Ovary (tissue), 9 donors: ENCODE measurements around the gene TIMP1. TPM values are rescaled to one million over a fixed set of nuclear protein-coding genes. Genes with fewer than 3 reads are reported as not detected.

Source experiments
- DNase-seq, 5 donors: peaks; one replicate each; pipeline ENCODE4 v3.0.0-alpha.2; 2019 to 2020
- H3K27ac ChIP-seq, 2 donors: fragments of 200-600 bp; one replicate each; pipeline versions ENCODE4 v1.5.1 to v1.8.0; 2019 to 2022
- H3K27me3 ChIP-seq: fragments of 200-600 bp; one replicate; pipeline ENCODE4 v1.8.0; 2022
- H3K36me3 ChIP-seq: fragments of 200-600 bp; sonication (generic); one replicate; pipeline ENCODE4 v1.5.1; 2019
- H3K4me1 ChIP-seq: one replicate; pipeline ENCODE4 v1.8.1; 2013; ENCODE audit warnings: mild to moderate bottlenecking, moderate library complexity; ENCODE audit not compliant: insufficient read depth
- H3K4me3 ChIP-seq: fragments of 200-600 bp; sonication (generic); one replicate; pipeline ENCODE4 v1.5.1; 2017
- H3K9me3 ChIP-seq, 2 donors: fragments of 200-600 bp in 1 of 2; sonication (generic) in 1 of 2; one replicate each; pipeline versions ENCODE4 v1.5.1 to v1.8.1; 2013 to 2019; ENCODE audit warnings: mild to moderate bottlenecking in 1 of 2, moderate library complexity in 1 of 2
- EP300 ChIP-seq: sonication (generic); formaldehyde crosslinking; IDR thresholded peaks from one replicate; pipeline ENCODE4 v1.6.1; 2017; ENCODE audit warnings: antibody characterized with exemption
- POLR2A ChIP-seq: fragments of 450-650 bp; IDR thresholded peaks from one replicate; pipeline ENCODE4 v1.6.1; 2017; ENCODE audit warnings: antibody characterized with exemption, mild to moderate bottlenecking, moderate library complexity
- WGBS, 3 donors: extraction: QIAGEN DNeasy Blood & Tissue Kit in 1 of 3; methylation state at CpG; one replicate each; pipeline versions ENCODE4 v1.1.5 to v1.1.7; 2013 to 2017; 5-methylcytosine and 5-hydroxymethylcytosine counted together
- intact Hi-C, 4 donors: fragments of 100-400 bp; cut with DNase I; formaldehyde crosslinking; loops; one replicate each; pipeline versions ENCODE4 v1.11.0 to v1.15.1; 2022 to 2023
- microRNA-seq, 3 donors: library from miRNA; unstranded; fragments of <30 nt; microRNA quantifications; one replicate each; pipeline versions ENCODE4 to v1.2.0, GENCODE V29; 2019 to 2020
- polyA plus RNA-seq, 2 donors: library from polyadenylated mRNA; stranded (reverse); fragments of 200-250 nt in 1 of 2; fragments of 350-450 nt in 1 of 2; fragmentation: Illumina TruSeq in 1 of 2; extraction: RNeasy Lipid Tissue Mini Kit (QIAGEN cat#74804) in 1 of 2; gene quantifications; one replicate each; pipeline ENCODE4 v1.2.3, GENCODE V29; 2013 to 2014
- small RNA-seq: library from RNA; depleted of rRNA; stranded (forward); fragments of <200 nt; gene quantifications from one replicate; pipeline ENCODE3, GENCODE V24; 2016
- total RNA-seq, 7 donors: library from RNA; depleted of rRNA in 2 of 7; stranded (reverse); fragments of >200 nt in 2 of 7; fragmentation: NEBNext Ultra II Directional in 3 of 7; extraction: Animal tissue kit (Norgen Biotek cat#: 25700) in 3 of 7; gene quantifications; one replicate each; pipeline versions ENCODE4 v1.1.0 to v1.2.4, GENCODE V29; 2016 to 2023
- TF ChIP-seq, protein P1 (sequence below), 3 donors: fragments of 450-650 bp in 2 of 3; fragments of 200-600 bp in 1 of 3; IDR thresholded peaks; one replicate each; pipeline versions ENCODE4 v1.5.1 to v1.8.0; 2016 to 2022; ENCODE audit warnings: antibody characterized with exemption in 3 of 3, mild to moderate bottlenecking in 1 of 3
- donor health status: DM: no; HTN: no; CAD: no; lungs with moderate emphysema.
- donor health status: DM: no; HTN: no; CAD: no.
- donor health status: Bipolar disorder and iron deficiency.
- donor health status: DM: yes; HTN: yes; CAD: no.
- donor health status: DM: no; HTN: no; CAD: no.
- donor health status: DM: yes; HTN: yes; CAD: no.

The TIMP1 gene
- total and polyA plus RNA-seq, 9 donors: 247 to 1,380 (median 617) TPM

DNA sequence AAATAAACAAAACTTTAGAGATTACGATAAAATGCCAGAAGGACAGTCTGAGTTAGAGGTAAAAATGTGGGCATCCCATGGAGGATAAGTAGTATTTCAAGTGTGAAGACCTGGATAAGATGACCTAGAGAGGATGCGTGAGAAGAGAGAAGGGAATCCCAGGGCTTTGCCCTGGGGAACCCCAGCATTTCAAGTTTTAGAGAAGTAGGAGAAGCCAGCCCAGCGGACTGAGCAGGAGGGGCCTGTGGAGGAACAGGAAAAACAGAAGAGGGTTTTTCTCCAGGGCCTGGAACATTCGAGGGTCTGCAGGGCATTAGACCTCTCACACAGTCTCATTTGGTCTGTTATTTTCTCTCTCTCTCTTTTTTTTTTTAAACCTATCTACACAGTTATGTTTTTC is 50.4 kb downstream of the TIMP1 start:
- no peaks in the 10 kb centered on the region for H3K36me3 ChIP-seq
- no peak overlapping the region for H3K4me3 ChIP-seq
- H3K27me3 ChIP-seq: no peaks in the 10 kb centered on the region
- H3K27ac ChIP-seq: no peak overlapping the region
- no peaks in the 10 kb centered on the region for H3K4me1 ChIP-seq
- TF ChIP-seq, protein P1, sequence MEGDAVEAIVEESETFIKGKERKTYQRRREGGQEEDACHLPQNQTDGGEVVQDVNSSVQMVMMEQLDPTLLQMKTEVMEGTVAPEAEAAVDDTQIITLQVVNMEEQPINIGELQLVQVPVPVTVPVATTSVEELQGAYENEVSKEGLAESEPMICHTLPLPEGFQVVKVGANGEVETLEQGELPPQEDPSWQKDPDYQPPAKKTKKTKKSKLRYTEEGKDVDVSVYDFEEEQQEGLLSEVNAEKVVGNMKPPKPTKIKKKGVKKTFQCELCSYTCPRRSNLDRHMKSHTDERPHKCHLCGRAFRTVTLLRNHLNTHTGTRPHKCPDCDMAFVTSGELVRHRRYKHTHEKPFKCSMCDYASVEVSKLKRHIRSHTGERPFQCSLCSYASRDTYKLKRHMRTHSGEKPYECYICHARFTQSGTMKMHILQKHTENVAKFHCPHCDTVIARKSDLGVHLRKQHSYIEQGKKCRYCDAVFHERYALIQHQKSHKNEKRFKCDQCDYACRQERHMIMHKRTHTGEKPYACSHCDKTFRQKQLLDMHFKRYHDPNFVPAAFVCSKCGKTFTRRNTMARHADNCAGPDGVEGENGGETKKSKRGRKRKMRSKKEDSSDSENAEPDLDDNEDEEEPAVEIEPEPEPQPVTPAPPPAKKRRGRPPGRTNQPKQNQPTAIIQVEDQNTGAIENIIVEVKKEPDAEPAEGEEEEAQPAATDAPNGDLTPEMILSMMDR (IDR thresholded peaks at IDR 0.05): no peak
- no peak for TF ChIP-seq POLR2A
- no peak for TF ChIP-seq EP300
- no peak for DNase-seq
- WGBS, 3 donors: 55 to 67% (median 62%) methylated on average over 4 of the region's 4 CpGs
- H3K9me3 ChIP-seq: no peaks in the 10 kb centered on the region
- intact Hi-C loops: loop anchor here in 1 of 4 donors (10.0 kb wide), 1 partner anchor 98 kb away; no protein-coding TSS in a partner anchor

DNA sequence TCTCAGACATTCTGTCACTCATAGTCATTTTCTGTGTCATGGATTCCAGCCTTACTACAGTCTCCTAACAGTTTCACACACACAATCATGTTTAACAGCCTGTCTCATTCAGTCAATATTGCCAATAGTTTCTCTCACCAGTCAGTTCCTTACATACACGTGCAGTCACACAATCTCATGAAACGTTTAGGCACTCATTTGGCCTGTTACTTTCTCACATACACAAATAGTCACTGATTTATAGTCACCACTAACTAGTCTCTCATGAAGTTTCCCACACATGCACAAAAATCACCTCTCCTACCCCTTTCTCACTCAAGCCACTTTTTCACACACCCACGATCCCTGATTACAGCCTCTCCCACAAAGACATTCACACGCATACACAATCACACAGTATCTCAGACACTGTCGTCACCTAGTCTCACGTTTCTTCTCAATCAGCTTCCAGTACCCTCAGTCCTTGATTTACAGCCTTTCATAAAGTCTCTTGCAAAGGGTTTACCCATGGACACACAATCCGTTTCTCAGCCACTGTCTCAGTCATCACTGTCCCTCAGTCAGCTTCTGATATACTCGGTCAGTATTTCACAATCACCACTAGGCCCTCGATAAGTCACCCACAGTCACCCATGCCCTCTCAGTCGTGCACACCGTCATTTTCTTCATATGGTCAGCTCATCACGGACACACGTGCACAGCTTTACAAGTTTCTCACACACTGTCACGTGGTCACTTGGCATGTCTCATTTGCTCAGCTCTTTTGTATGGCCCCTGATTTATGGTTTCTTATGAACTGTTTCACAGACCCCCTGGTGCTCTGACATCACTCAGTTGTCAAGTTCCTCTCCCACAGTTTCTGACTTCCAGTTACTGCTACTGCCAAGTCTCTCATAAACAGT is 51.7 kb downstream of the TIMP1 start:
- no peak for DNase-seq
- Histone ChIP-seq H3K4me3 (no peak overlapping the region), H3K27ac (no peak overlapping the region), H3K4me1 (no peaks in the 10 kb centered on the region), H3K36me3 (no peaks in the 10 kb centered on the region), H3K9me3 (no peaks in the 10 kb centered on the region), H3K27me3 (no peaks in the 10 kb centered on the region)
- TF ChIP-seq EP300 (no peak), POLR2A (no peak)
- TF ChIP-seq, protein P1 (IDR thresholded peaks at IDR 0.05): no peak
- intact Hi-C loops: loop anchor here in 1 of 4 donors (10.0 kb wide), 1 partner anchor 99 kb away; no protein-coding TSS in a partner anchor
- WGBS, 3 donors: 60 to 68% (median 67%) methylated on average over 14 of the region's 14 CpGs

DNA sequence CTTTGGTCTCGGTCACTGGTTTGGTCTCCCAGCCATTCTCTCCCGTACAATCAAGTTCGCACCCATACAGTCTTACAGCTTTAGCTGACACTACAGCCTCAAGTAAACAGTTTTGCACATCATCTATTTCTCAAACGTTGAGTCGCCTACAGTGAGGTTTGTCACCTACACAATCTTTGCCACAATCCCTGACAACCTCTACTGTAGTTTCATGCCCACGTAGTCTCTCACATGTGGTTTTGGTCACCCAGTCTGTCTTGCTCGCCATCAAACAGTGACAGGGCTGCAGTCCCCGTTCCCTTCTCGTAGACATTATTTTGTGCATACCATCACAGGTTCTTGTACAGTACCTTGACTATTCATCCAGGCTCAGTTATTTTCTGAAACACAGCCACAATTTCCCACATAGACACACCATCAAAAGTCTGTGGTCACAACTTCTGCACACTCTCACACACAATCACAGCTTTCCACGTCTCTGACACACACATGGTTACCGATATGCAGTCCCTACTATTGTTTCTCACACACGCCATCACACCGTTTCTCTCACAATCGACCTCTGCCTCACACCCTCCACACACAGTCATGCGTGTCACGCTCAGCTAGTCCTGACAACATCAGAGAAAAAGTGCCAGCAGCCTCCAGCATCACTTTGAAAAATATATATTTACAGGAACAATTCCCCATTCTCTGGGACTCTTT is 52.8 kb downstream of the TIMP1 start:
- DNase-seq: no peak
- Histone ChIP-seq H3K36me3 (no peaks in the 10 kb centered on the region), H3K9me3 (no peaks in the 10 kb centered on the region), H3K4me1 (no peaks in the 10 kb centered on the region), H3K4me3 (no peak overlapping the region), H3K27me3 (no peaks in the 10 kb centered on the region), H3K27ac (no peak overlapping the region)
- intact Hi-C loops: loop anchor here in 1 of 4 donors (10.0 kb wide), 1 partner anchor 100 kb away; no protein-coding TSS in a partner anchor
- WGBS, 3 donors: 76 to 81% (median 79%) methylated on average over 16 of the region's 16 CpGs
- no peak for TF ChIP-seq POLR2A
- TF ChIP-seq, protein P1 (IDR thresholded peaks at IDR 0.05): no peak
- no peak for TF ChIP-seq EP300

Small RNAs within 50 kb of the gene (microRNA-seq; reads per million reads assigned to microRNA genes)
- 0 to 0.38 (median 0) reads per million in 3 donors for gene MIR4769

Small RNAs within 50 kb of the gene (small RNA-seq; reads per million reads assigned to genes)
- gene MIR4769: not detected

Other genes with a start within 250 kb of the TIMP1 start
- 1 to 10 TPM in 3 of 7 donors, under 1 TPM in 4; 0.27 to 2.8 (median 0.48) TPM for gene ZNF157, start 211.9 kb upstream of the TIMP1 start, total RNA-seq
- under 1 TPM; 0.13 to 0.57 TPM for gene ZNF157, start 211.9 kb upstream of the TIMP1 start, polyA plus RNA-seq
- gene ZNF41, start 99.2 kb upstream of the TIMP1 start, total RNA-seq: 10 to 100 TPM in 1 of 7 donors, 1 to 10 TPM in 6; 2.9 to 11.3 (median 8.2) TPM
- gene ZNF41, start 99.2 kb upstream of the TIMP1 start, polyA plus RNA-seq: 1 to 10 TPM; 3.5 to 7.8 TPM
- 10 to 100 TPM; 24.9 to 76.9 (median 66.4) TPM for gene ARAF, start 21.2 kb upstream of the TIMP1 start, total RNA-seq
- 10 to 100 TPM; 34.8 to 56.5 TPM for gene ARAF, start 21.2 kb upstream of the TIMP1 start, polyA plus RNA-seq
- 10 to 100 TPM in 1 of 7 donors, 1 to 10 TPM in 5, under 1 TPM in 1; 0.69 to 10.2 (median 2.4) TPM for gene SYN1, start 37.4 kb downstream of the TIMP1 start, total RNA-seq
- 10 to 100 TPM in 1 of 2 donors, 1 to 10 TPM in 1; 1.9 to 12.6 TPM for gene SYN1, start 37.4 kb downstream of the TIMP1 start, polyA plus RNA-seq
- gene CFP, start 47.5 kb downstream of the TIMP1 start, total RNA-seq: 1 to 10 TPM in 6 of 7 donors, under 1 TPM in 1; 0.72 to 3.2 (median 1.5) TPM
- gene CFP, start 47.5 kb downstream of the TIMP1 start, polyA plus RNA-seq: 1 to 10 TPM; 1.6 to 1.7 TPM
- gene ELK1, start 68.1 kb downstream of the TIMP1 start, total RNA-seq: 100 to 1,000 TPM in 1 of 7 donors, 10 to 100 TPM in 6; 29.7 to 139 (median 73.0) TPM
- gene ELK1, start 68.1 kb downstream of the TIMP1 start, polyA plus RNA-seq: 10 to 100 TPM; 69.1 to 79.5 TPM
- gene UXT, start 76.7 kb downstream of the TIMP1 start, total RNA-seq: 100 to 1,000 TPM; 114 to 235 (median 151) TPM
- gene UXT, start 76.7 kb downstream of the TIMP1 start, polyA plus RNA-seq: 100 to 1,000 TPM; 209 to 213 TPM